Amniotic epithelial cell (primary cell): ENCODE measurements around the gene MRPL4.
"Not testable (repeated sequence)": the region's sequence is repeated elsewhere in the genome, so short reads cannot be mapped to it uniquely, and the experiment has no call there.

Experiments
- DNase-seq: peaks from one replicate; pipeline ENCODE4 v3.0.0-alpha.2; 2010; ENCODE audit warnings: low read depth

MRPL4 gene

GRCh38 chr19:10230173-10230860 lies 21.7 kb upstream of the MRPL4 start:
- peak; percentile 41 for DNase-seq

GRCh38 chr19:10230861-10231611 lies 21.0 kb upstream of the MRPL4 start, which contains the start of gene S1PR2:
Gene S1PR2 (minus strand): TSS chr19:10231331. CDS start chr19:10224905, 6,426 bp downstream.
- DNase-seq, result peak; percentile 21

GRCh38 chr19:10231612-10232228 lies 20.3 kb upstream of the MRPL4 start:
- DNase-seq, result no peak

- DNase-seq, result no peak
Measured at GRCh38 chr19:10233946-10234345, 18.1 kb upstream of the MRPL4 start.

- no peak for DNase-seq
Measured at GRCh38 chr19:10235003-10235402, 17.0 kb upstream of the MRPL4 start.

GRCh38 chr19:10235409-10235808 lies 16.6 kb upstream of the MRPL4 start:
- not testable (repeated sequence) for DNase-seq

- DNase-seq, result no peak
Measured at GRCh38 chr19:10237702-10238101, 14.3 kb upstream of the MRPL4 start.

GRCh38 chr19:10238172-10238783 lies 13.7 kb upstream of the MRPL4 start:
- peak; percentile 35 for DNase-seq

- DNase-seq, result not testable (repeated sequence)
Measured at GRCh38 chr19:10241826-10242449, 10.1 kb upstream of the MRPL4 start.

GRCh38 chr19:10243606-10244005 lies 8.4 kb upstream of the MRPL4 start:
- no peak for DNase-seq

- peak; percentile 24 for DNase-seq
Measured at GRCh38 chr19:10245189-10245939, 6.7 kb upstream of the MRPL4 start.

- DNase-seq, result no peak
Measured at GRCh38 chr19:10246511-10246910, 5.5 kb upstream of the MRPL4 start.

- no peak for DNase-seq
Measured at GRCh38 chr19:10252707-10253106, 693 bp downstream of the MRPL4 start.

- no peak for DNase-seq
Measured at GRCh38 chr19:10254244-10254643, 2.2 kb downstream of the MRPL4 start.

- DNase-seq, result no peak
Measured at GRCh38 chr19:10255358-10255757, 3.3 kb downstream of the MRPL4 start.

- no peak for DNase-seq
Measured at GRCh38 chr19:10256551-10256950, 4.5 kb downstream of the MRPL4 start.

- DNase-seq, result no peak
Measured at GRCh38 chr19:10256970-10257615, 5.1 kb downstream of the MRPL4 start.

- no peak for DNase-seq
Measured at GRCh38 chr19:10258080-10258710, 6.2 kb downstream of the MRPL4 start.

GRCh38 chr19:10259162-10259905 lies 7.3 kb downstream of the MRPL4 start:
- peak; percentile 65 for DNase-seq

GRCh38 chr19:10260141-10260584 lies 8.1 kb downstream of the MRPL4 start:
- DNase-seq, result no peak
